CD14-positive monocyte (primary cell): ENCODE measurements around the gene SGPL1. TPM values are rescaled to one million over a fixed set of nuclear protein-coding genes. Genes with fewer than 3 reads are reported as not detected.

ENCODE experiments used
- DNase-seq, 3 donors: peaks; one replicate each; pipeline ENCODE4 v3.0.0-alpha.2; 2011 to 2022
- H2AFZ ChIP-seq: 2 replicates; pipeline ENCODE4 v1.6.0; 2012; ENCODE audit warnings: mild to moderate bottlenecking, low read depth, low read length, inconsistent platforms; ENCODE audit not compliant: insufficient read depth, poor library complexity, severe bottlenecking
- H3K27ac ChIP-seq, 2 donors: 1 replicate in 1 of 2; 2 replicates in 1 of 2; pipeline ENCODE4 v1.5.1; 2012 to 2013; ENCODE audit warnings: low read length in 2 of 2, control low read depth in 1 of 2, inconsistent platforms in 1 of 2, low read depth in 1 of 2, mild to moderate bottlenecking in 1 of 2
- H3K27me3 ChIP-seq, 2 donors: one replicate each; pipeline versions ENCODE4 v1.6.0 to v1.6.1; 2011 to 2013; ENCODE audit warnings: low read length in 2 of 2; ENCODE audit not compliant: control insufficient read depth in 2 of 2, insufficient read depth in 2 of 2
- H3K36me3 ChIP-seq, 2 donors: replicated peaks in 1 of 2; 1 replicate in 1 of 2; 2 replicates in 1 of 2; pipeline versions ENCODE4 v1.5.1 to v1.6.1; 2012 to 2013; ENCODE audit warnings: low read length in 2 of 2, control low read depth in 1 of 2, inconsistent platforms in 1 of 2, mild to moderate bottlenecking in 1 of 2; ENCODE audit not compliant: insufficient read depth in 2 of 2, control insufficient read depth in 1 of 2
- H3K4me1 ChIP-seq, 2 donors: 1 replicate in 1 of 2; 2 replicates in 1 of 2; pipeline versions ENCODE4 v1.5.1 to v1.6.1; 2012 to 2013; ENCODE audit warnings: low read length in 2 of 2, control low read depth in 1 of 2, inconsistent platforms in 1 of 2, mild to moderate bottlenecking in 1 of 2, moderate library complexity in 1 of 2; ENCODE audit not compliant: insufficient read depth in 2 of 2, control insufficient read depth in 1 of 2
- H3K4me2 ChIP-seq: replicated peaks from 2 replicates; pipeline ENCODE3; 2012; ENCODE audit warnings: low read length, moderate library complexity, mild to moderate bottlenecking; ENCODE audit not compliant: poor library complexity, severe bottlenecking; ENCODE audit errors: extremely low read depth
- H3K4me3 ChIP-seq, 3 experiments: fragments of 200-600 bp in 1 of 3; sonication (generic) in 1 of 3; replicated peaks in 1 of 3; 1 replicate in 2 of 3; 2 replicates in 1 of 3; pipeline ENCODE4 v1.5.1; 2011 to 2013; ENCODE audit warnings: low read length in 3 of 3, mild to moderate bottlenecking in 3 of 3, control low read depth in 2 of 3, low read depth in 2 of 3, inconsistent platforms in 1 of 3, moderate library complexity in 1 of 3
- H3K79me2 ChIP-seq: 2 replicates; pipeline ENCODE4 v1.6.0; 2012; ENCODE audit warnings: mild to moderate bottlenecking, control low read depth, inconsistent platforms, low read length, moderate library complexity; ENCODE audit not compliant: insufficient read depth
- H3K9ac ChIP-seq: 2 replicates; pipeline ENCODE4 v1.6.0; 2017; ENCODE audit warnings: low read length, mild to moderate bottlenecking; ENCODE audit not compliant: insufficient read depth, poor library complexity, severe bottlenecking
- H3K9me3 ChIP-seq, 2 donors: replicated peaks in 1 of 2; 1 replicate in 1 of 2; 2 replicates in 1 of 2; pipeline versions ENCODE4 v1.5.1 to v1.6.1; 2012 to 2013; ENCODE audit warnings: low read length in 2 of 2, control low read depth in 1 of 2; ENCODE audit not compliant: control insufficient read depth in 1 of 2, insufficient read depth in 1 of 2
- H4K20me1 ChIP-seq: 2 replicates; pipeline ENCODE4 v1.6.0; 2012; ENCODE audit warnings: mild to moderate bottlenecking, low read length, control low read depth, moderate library complexity; ENCODE audit not compliant: insufficient read depth
- H3K27ac Mint-ChIP-seq, 7 donors: one replicate each; pipeline ENCODE4 v1.8.0; 2020; ENCODE audit warnings: mild to moderate bottlenecking in 7 of 7, mixed read lengths in 7 of 7, moderate library complexity in 6 of 7, inconsistent platforms in 2 of 7
- H3K27me3 Mint-ChIP-seq, 3 donors: one replicate each; pipeline ENCODE4 v1.8.0; 2021 to 2022; ENCODE audit warnings: low read depth in 3 of 3, mild to moderate bottlenecking in 3 of 3, mixed read lengths in 3 of 3, moderate library complexity in 3 of 3, inconsistent platforms in 1 of 3
- H3K36me3 Mint-ChIP-seq, 2 donors: one replicate each; pipeline ENCODE4 v1.8.0; 2020; ENCODE audit warnings: mixed read lengths in 2 of 2, inconsistent platforms in 1 of 2, mild to moderate bottlenecking in 1 of 2
- H3K4me1 Mint-ChIP-seq: one replicate; pipeline ENCODE4 v1.8.0; 2020; ENCODE audit warnings: mild to moderate bottlenecking, mixed read lengths
- H3K4me3 Mint-ChIP-seq, 2 donors: one replicate each; pipeline ENCODE4 v1.8.0; 2020; ENCODE audit warnings: mild to moderate bottlenecking in 2 of 2, mixed read lengths in 2 of 2, moderate library complexity in 1 of 2
- H3K9me3 Mint-ChIP-seq, 7 donors: one replicate each; pipeline ENCODE4 v1.8.0; 2020 to 2022; ENCODE audit warnings: mixed read lengths in 7 of 7, mild to moderate bottlenecking in 6 of 7, moderate library complexity in 6 of 7, inconsistent platforms in 2 of 7
- WGBS: methylation state at CpG from one replicate; pipeline ENCODE4 v1.1.5; 2013; ENCODE audit warnings: missing lambda C conversion rate; ENCODE audit not compliant: insufficient coverage; 5-methylcytosine and 5-hydroxymethylcytosine counted together
- intact Hi-C, 2 donors: fragments of 100-400 bp; cut with micrococcal nuclease; formaldehyde crosslinking; loops; one replicate each; pipeline versions ENCODE4 v1.15.0 to v1.15.1; 2023
- polyA plus RNA-seq, 3 donors: library from polyadenylated mRNA; depleted of rRNA in 1 of 3; unstranded in 2 of 3; stranded (reverse) in 1 of 3; fragments of 300-500 nt in 2 of 3; fragments of >200 nt in 1 of 3; fragmentation: Illumina TruSeq in 2 of 3; gene quantifications; 1 replicate in 2 of 3; 2 replicates in 1 of 3; pipeline ENCODE4 v1.2.3, GENCODE V29; 2012 to 2021
- TF ChIP-seq, protein P1 (sequence below): fragments of 200-600 bp; IDR thresholded peaks from one replicate; pipeline ENCODE4 v1.8.0; 2022; ENCODE audit warnings: antibody characterized with exemption, mild to moderate bottlenecking

Gene SGPL1
- polyA plus RNA-seq, 3 donors, result 16.6 to 26.8 (median 26.1) TPM

DNA sequence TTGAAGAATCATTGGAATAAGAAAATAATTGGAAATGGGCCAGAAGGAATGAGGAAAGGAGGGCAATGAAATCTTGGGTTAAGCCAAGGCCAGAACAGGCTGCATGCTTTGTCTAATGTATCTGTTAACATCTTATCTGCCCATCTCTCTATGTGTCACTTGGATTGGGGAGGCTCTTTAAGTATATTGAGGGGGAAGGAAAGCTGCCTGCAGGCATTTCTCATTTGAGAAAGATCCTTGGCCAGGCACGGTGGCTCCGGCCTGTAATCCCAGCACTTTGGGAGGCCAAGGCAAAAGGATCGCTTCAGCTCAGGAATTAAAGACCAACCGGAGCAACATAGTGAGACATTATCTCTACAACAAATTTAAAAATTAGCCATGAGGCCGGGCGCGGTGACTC, 58.3 kb downstream of the SGPL1 start:
- H3K27ac Mint-ChIP-seq, result no peak overlapping the region
- Histone ChIP-seq H4K20me1 (no peaks in the 10 kb centered on the region), H2AFZ (no peak overlapping the region), H3K4me1 (no peaks in the 10 kb centered on the region), H3K9ac (no peak overlapping the region), H3K27me3 (no peaks in the 10 kb centered on the region), H3K36me3 (peaks cover 53 to 96% of the 10 kb centered on the region in 2 donors), H3K79me2 (no peaks in the 10 kb centered on the region), H3K27ac (no peak overlapping the region), H3K4me3 (no peak overlapping the region), H3K4me2 (no peak overlapping the region), H3K9me3 (no peaks in the 10 kb centered on the region)
- no peaks in the 10 kb centered on the region for H3K4me1 Mint-ChIP-seq
- peaks cover 80 to 81% of the 10 kb centered on the region in 2 donors for H3K36me3 Mint-ChIP-seq
- TF ChIP-seq, protein P1, sequence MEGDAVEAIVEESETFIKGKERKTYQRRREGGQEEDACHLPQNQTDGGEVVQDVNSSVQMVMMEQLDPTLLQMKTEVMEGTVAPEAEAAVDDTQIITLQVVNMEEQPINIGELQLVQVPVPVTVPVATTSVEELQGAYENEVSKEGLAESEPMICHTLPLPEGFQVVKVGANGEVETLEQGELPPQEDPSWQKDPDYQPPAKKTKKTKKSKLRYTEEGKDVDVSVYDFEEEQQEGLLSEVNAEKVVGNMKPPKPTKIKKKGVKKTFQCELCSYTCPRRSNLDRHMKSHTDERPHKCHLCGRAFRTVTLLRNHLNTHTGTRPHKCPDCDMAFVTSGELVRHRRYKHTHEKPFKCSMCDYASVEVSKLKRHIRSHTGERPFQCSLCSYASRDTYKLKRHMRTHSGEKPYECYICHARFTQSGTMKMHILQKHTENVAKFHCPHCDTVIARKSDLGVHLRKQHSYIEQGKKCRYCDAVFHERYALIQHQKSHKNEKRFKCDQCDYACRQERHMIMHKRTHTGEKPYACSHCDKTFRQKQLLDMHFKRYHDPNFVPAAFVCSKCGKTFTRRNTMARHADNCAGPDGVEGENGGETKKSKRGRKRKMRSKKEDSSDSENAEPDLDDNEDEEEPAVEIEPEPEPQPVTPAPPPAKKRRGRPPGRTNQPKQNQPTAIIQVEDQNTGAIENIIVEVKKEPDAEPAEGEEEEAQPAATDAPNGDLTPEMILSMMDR, result no peak
- DNase-seq, result no peak
- H3K9me3 Mint-ChIP-seq, result no peaks in the 10 kb centered on the region
- WGBS, result 67% methylated on average over 3 of the region's 7 CpGs
- no peak overlapping the region for H3K4me3 Mint-ChIP-seq
- peaks cover 0 to 4% (median 0%) of the 10 kb centered on the region in 3 donors for H3K27me3 Mint-ChIP-seq
- intact Hi-C loops, result no loop called here

GRCh38 chr10:70879207-70879606, 63.5 kb downstream of the SGPL1 start:
- Mint-ChIP-seq H3K36me3 (peaks cover 47 to 53% of the 10 kb centered on the region in 2 donors), H3K27ac (peak overlapping the region in 1 of 7 donors; percentile 20), H3K27me3 (peaks cover 0 to 6% (median 0%) of the 10 kb centered on the region in 3 donors), H3K9me3 (no peaks in the 10 kb centered on the region), H3K4me1 (no peaks in the 10 kb centered on the region), H3K4me3 (no peak overlapping the region)
- Histone ChIP-seq H3K4me2 (no peak overlapping the region), H3K4me3 (no peak overlapping the region), H3K4me1 (no peaks in the 10 kb centered on the region), H3K79me2 (no peaks in the 10 kb centered on the region), H3K9ac (no peak overlapping the region), H3K27ac (no peak overlapping the region), H3K9me3 (no peaks in the 10 kb centered on the region), H3K36me3 (peaks cover 24 to 82% of the 10 kb centered on the region in 2 donors), H4K20me1 (no peaks in the 10 kb centered on the region), H3K27me3 (no peaks in the 10 kb centered on the region), H2AFZ (no peak overlapping the region)
- DNase-seq, result no peak
- 80% methylated on average over 1 of the region's 1 CpG for WGBS
- intact Hi-C loops, result no loop called here
- TF ChIP-seq, protein P1, result no peak
